MM.1S (cell line): ENCODE results near the gene ASXL1.

Experiments
- EZH2 ChIP-seq: fragments of 300-600 bp; sonication (generic); optimal IDR thresholded peaks from 2 replicates; pipeline ENCODE3; 2017; ENCODE audit warnings: low read depth, mild to moderate bottlenecking, antibody characterized with exemption, low read length, mixed read lengths
- TF ChIP-seq, protein P1 (sequence below): fragments of 300-600 bp; sonication (generic); IDR thresholded peaks from 2 replicates; pipeline ENCODE4 v1.5.1; 2016; ENCODE audit warnings: antibody characterized with exemption, low read length, mixed read lengths

DNA sequence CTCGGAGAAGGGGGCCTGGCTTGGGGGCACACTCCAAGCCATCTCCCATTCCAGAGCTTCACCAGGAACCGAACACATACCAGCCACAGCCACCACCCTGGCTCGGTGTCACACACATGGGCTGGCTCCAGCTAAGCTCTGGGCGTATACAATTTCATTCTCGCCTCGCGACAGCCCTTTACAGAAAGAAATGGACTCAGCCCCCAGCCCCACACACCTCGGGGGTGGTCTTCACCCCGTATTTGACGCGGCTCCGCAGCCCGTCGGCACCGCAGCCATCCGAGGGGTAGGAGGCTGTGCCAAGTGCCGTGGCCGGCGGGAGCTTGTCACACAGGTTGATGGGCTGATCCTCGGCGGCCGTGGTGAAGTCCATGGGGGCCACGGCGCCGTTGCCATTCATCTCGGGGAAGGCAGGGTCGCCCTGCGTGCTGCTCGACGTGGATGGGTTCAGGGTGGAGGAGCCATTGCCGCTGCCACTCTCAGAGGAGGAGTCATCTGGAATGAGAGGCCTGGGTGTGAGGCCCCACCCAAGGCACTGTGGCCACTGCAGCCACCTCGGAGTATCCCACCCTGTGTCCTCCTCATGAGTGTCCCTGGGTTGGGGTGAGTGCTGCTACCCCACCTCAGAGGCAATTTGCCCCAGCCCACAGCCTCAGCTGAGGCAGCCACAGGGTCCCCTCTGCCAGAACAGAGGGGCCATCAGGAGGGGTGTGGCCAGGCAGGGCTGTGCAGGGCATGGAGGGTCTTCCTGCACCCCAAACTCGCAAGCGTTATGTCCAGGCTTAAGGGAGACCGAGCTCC, 98.0 kb downstream of the ASXL1 start:
- TF ChIP-seq, protein P1, sequence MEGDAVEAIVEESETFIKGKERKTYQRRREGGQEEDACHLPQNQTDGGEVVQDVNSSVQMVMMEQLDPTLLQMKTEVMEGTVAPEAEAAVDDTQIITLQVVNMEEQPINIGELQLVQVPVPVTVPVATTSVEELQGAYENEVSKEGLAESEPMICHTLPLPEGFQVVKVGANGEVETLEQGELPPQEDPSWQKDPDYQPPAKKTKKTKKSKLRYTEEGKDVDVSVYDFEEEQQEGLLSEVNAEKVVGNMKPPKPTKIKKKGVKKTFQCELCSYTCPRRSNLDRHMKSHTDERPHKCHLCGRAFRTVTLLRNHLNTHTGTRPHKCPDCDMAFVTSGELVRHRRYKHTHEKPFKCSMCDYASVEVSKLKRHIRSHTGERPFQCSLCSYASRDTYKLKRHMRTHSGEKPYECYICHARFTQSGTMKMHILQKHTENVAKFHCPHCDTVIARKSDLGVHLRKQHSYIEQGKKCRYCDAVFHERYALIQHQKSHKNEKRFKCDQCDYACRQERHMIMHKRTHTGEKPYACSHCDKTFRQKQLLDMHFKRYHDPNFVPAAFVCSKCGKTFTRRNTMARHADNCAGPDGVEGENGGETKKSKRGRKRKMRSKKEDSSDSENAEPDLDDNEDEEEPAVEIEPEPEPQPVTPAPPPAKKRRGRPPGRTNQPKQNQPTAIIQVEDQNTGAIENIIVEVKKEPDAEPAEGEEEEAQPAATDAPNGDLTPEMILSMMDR = no peak
- TF ChIP-seq EZH2 = no peak
